CD4-positive, alpha-beta T cell (primary cell): ENCODE results near the gene E2F3. TPM values are rescaled to one million over a fixed set of nuclear protein-coding genes. Genes with fewer than 3 reads are reported as not detected.
"Not testable (repeated sequence)": the region's sequence is repeated elsewhere in the genome, so short reads cannot be mapped to it uniquely, and the experiment has no call there.

Experiments
- ATAC-seq: fragments of 200-7000 bp; cut with Tn5 transposase; one replicate; pipeline ENCODE4 v1.10.0; 2022; ENCODE audit warnings: mild to moderate bottlenecking; ENCODE audit not compliant: poor library complexity
- CTCF ChIA-PET: fragments of 350-600 bp; sonication (Branson Sonifier 250); formaldehyde crosslinking; loops from one replicate; lab custom pipeline; 2021; ENCODE audit warnings: antibody characterized with exemption, inconsistent platforms; lab: Charles Lee
- POLR2A ChIA-PET: fragments of 350-600 bp; sonication (Branson Sonifier 250); formaldehyde crosslinking; loops from one replicate; lab custom pipeline; 2021; ENCODE audit warnings: antibody characterized with exemption, inconsistent platforms; lab: Charles Lee
- DNase-seq, 14 experiments: peaks; one replicate each; pipeline ENCODE4 v3.0.0-alpha.2; 2013 to 2020; ENCODE audit warnings: mixed read lengths in 2 of 14
- H3K27ac ChIP-seq, 2 donors: one replicate each; pipeline versions ENCODE4 v1.5.1 to v1.7.0; 2013; ENCODE audit warnings: low read length in 2 of 2, low read depth in 1 of 2, mild to moderate bottlenecking in 1 of 2
- H3K27me3 ChIP-seq, 2 experiments: 1 replicate in 1 of 2; 2 replicates in 1 of 2; pipeline versions ENCODE4 v1.6.1 to v1.7.0; 2013; ENCODE audit warnings: low read length in 2 of 2, control low read depth in 1 of 2, mild to moderate bottlenecking in 1 of 2, moderate library complexity in 1 of 2; ENCODE audit not compliant: insufficient read depth in 2 of 2, control insufficient read depth in 1 of 2
- H3K36me3 ChIP-seq: one replicate; pipeline ENCODE4 v1.6.1; 2013; ENCODE audit warnings: low read length, control low read depth; ENCODE audit not compliant: insufficient read depth
- H3K4me1 ChIP-seq: one replicate; pipeline ENCODE4 v1.6.1; 2013; ENCODE audit warnings: low read length, control low read depth; ENCODE audit not compliant: insufficient read depth
- H3K4me3 ChIP-seq: one replicate; pipeline ENCODE4 v1.5.1; 2013; ENCODE audit warnings: mild to moderate bottlenecking, low read length, moderate library complexity
- H3K9me3 ChIP-seq, 2 experiments: 1 replicate in 1 of 2; 2 replicates in 1 of 2; pipeline versions ENCODE4 v1.6.1 to v1.7.0; 2013; ENCODE audit warnings: low read length in 2 of 2, mild to moderate bottlenecking in 2 of 2, control low read depth in 1 of 2, moderate library complexity in 1 of 2; ENCODE audit not compliant: control insufficient read depth in 1 of 2, insufficient read depth in 1 of 2
- H3K27ac Mint-ChIP-seq: one replicate; pipeline ENCODE4 v1.8.0; 2020; ENCODE audit warnings: mixed read lengths
- H3K27me3 Mint-ChIP-seq: one replicate; pipeline ENCODE4 v1.8.0; 2021; ENCODE audit warnings: mixed read lengths
- H3K36me3 Mint-ChIP-seq: one replicate; pipeline ENCODE4 v1.8.0; 2021; ENCODE audit warnings: low read depth, mixed read lengths
- H3K4me1 Mint-ChIP-seq: one replicate; pipeline ENCODE4 v1.8.0; 2021; ENCODE audit warnings: low read depth, mixed read lengths
- H3K4me3 Mint-ChIP-seq: one replicate; pipeline ENCODE4 v1.8.0; 2020; ENCODE audit warnings: mild to moderate bottlenecking, mixed read lengths
- H3K9me3 Mint-ChIP-seq: one replicate; pipeline ENCODE4 v1.8.0; 2020; ENCODE audit warnings: mixed read lengths
- CTCF ChIP-seq: fragments of 200-600 bp; IDR thresholded peaks from one replicate; pipeline ENCODE4 v1.8.0; 2022; ENCODE audit warnings: antibody characterized with exemption, mild to moderate bottlenecking
- intact Hi-C, 2 experiments: fragments of 100-400 bp; cut with DNase I in 1 of 2; cut with micrococcal nuclease in 1 of 2; formaldehyde crosslinking; loops; one replicate each; pipeline versions ENCODE4 v1.15.1 to v1.9.0; 2023 to 2025; cut with DNase I, micrococcal nuclease
- total RNA-seq, 174 experiments: library from RNA in 2 of 174; stranded (reverse) in 2 of 174; gene quantifications; one replicate each; pipeline ENCODE4 v1.2.3 and lab custom pipeline; 2021 to 2026

E2F3 gene
- total RNA-seq, 2 experiments from 2014 or later, result 2.7 to 2.9 TPM

- Mint-ChIP-seq H3K9me3 (no peaks in the 10 kb centered on the region), H3K27ac (no peak overlapping the region), H3K36me3 (peaks cover 4% of the 10 kb centered on the region), H3K4me3 (no peak overlapping the region), H3K27me3 (no peaks in the 10 kb centered on the region), H3K4me1 (no peaks in the 10 kb centered on the region)
- ChIA-PET POLR2A (interaction anchor here (1.1 kb wide), 1 partner anchor 93 kb away, joined by 3 read pairs; no protein-coding TSS in a partner anchor), CTCF (no interaction called here)
- H3K9me3 ChIP-seq, result no peaks in the 10 kb centered on the region
- no peaks in the 10 kb centered on the region for H3K4me1 ChIP-seq
- H3K27me3 ChIP-seq, result no peaks in the 10 kb centered on the region
- H3K27ac ChIP-seq, result no peak overlapping the region
- DNase-seq, result peak in 2 of 14 experiments; percentile 38 to 42
- no peak for TF ChIP-seq CTCF
- ATAC-seq, result no peak
- no peaks in the 10 kb centered on the region for H3K36me3 ChIP-seq
- no peak overlapping the region for H3K4me3 ChIP-seq
- intact Hi-C loops, result no loop called here
These were observed 96.3 kb downstream of the E2F3 start for GRCh38 chr6:20498041-20498385.

- no peaks in the 10 kb centered on the region for H3K4me1 ChIP-seq
- no peaks in the 10 kb centered on the region for H3K9me3 ChIP-seq
- no peak overlapping the region for H3K4me3 Mint-ChIP-seq
- no peak overlapping the region for H3K27ac Mint-ChIP-seq
- no peaks in the 10 kb centered on the region for H3K36me3 ChIP-seq
- H3K4me3 ChIP-seq, result no peak overlapping the region
- H3K27me3 Mint-ChIP-seq, result no peaks in the 10 kb centered on the region
- no peaks in the 10 kb centered on the region for H3K4me1 Mint-ChIP-seq
- H3K36me3 Mint-ChIP-seq, result no peaks in the 10 kb centered on the region
- intact Hi-C loops, result no loop called here
- no peaks in the 10 kb centered on the region for H3K9me3 Mint-ChIP-seq
- no peaks in the 10 kb centered on the region for H3K27me3 ChIP-seq
- ChIA-PET CTCF (no interaction called here), POLR2A (no interaction called here)
- ATAC-seq (no peak), DNase-seq (no peak)
- TF ChIP-seq CTCF, result no peak
- H3K27ac ChIP-seq, result no peak overlapping the region
These were observed 107.5 kb downstream of the E2F3 start for GRCh38 chr6:20509212-20509611.

- Mint-ChIP-seq H3K27ac (no peak overlapping the region), H3K4me1 (no peaks in the 10 kb centered on the region), H3K4me3 (no peak overlapping the region), H3K27me3 (no peaks in the 10 kb centered on the region), H3K36me3 (no peaks in the 10 kb centered on the region), H3K9me3 (no peaks in the 10 kb centered on the region)
- DNase-seq (no peak), ATAC-seq (no peak)
- Histone ChIP-seq H3K27me3 (no peaks in the 10 kb centered on the region), H3K4me1 (no peaks in the 10 kb centered on the region), H3K9me3 (no peaks in the 10 kb centered on the region), H3K4me3 (no peak overlapping the region), H3K36me3 (no peaks in the 10 kb centered on the region), H3K27ac (no peak overlapping the region)
- TF ChIP-seq CTCF, result no peak
- intact Hi-C loops, result loop anchor here in 1 of 2 experiments (5.0 kb wide), 1 partner anchor 95 kb away; no protein-coding TSS in a partner anchor
- CTCF ChIA-PET, result interaction anchor here (1.5 kb wide), 1 partner anchor 16 kb away, joined by 4 read pairs; no protein-coding TSS in a partner anchor
- POLR2A ChIA-PET, result no interaction called here
These were observed 110.2 kb downstream of the E2F3 start for GRCh38 chr6:20511852-20512251.

- H3K27me3 Mint-ChIP-seq, H3K27ac ChIP-seq, CTCF ChIA-PET, H3K9me3 Mint-ChIP-seq, H3K27me3 ChIP-seq, H3K27ac Mint-ChIP-seq, intact Hi-C loops, H3K36me3 ChIP-seq, DNase-seq, H3K4me3 Mint-ChIP-seq, H3K4me3 ChIP-seq, H3K9me3 ChIP-seq, ATAC-seq, H3K36me3 Mint-ChIP-seq, POLR2A ChIA-PET: not testable (repeated sequence)
- H3K4me1 ChIP-seq, result peaks cover 11% of the 10 kb centered on the region
- H3K4me1 Mint-ChIP-seq, result peaks cover 11% of the 10 kb centered on the region
These were observed 123.5 kb downstream of the E2F3 start for GRCh38 chr6:20525208-20525607.
